CD14-positive monocyte (primary cell): ENCODE measurements around the gene UBE2J2. TPM values are rescaled to one million over a fixed set of nuclear protein-coding genes. Genes with fewer than 3 reads are reported as not detected.

Source experiments
- DNase-seq, 3 donors: peaks; one replicate each; pipeline ENCODE4 v3.0.0-alpha.2; 2011 to 2022
- H2AFZ ChIP-seq: 2 replicates; pipeline ENCODE4 v1.6.0; 2012; ENCODE audit warnings: mild to moderate bottlenecking, low read depth, low read length, inconsistent platforms; ENCODE audit not compliant: insufficient read depth, poor library complexity, severe bottlenecking
- H3K27ac ChIP-seq, 2 donors: 1 replicate in 1 of 2; 2 replicates in 1 of 2; pipeline ENCODE4 v1.5.1; 2012 to 2013; ENCODE audit warnings: low read length in 2 of 2, control low read depth in 1 of 2, inconsistent platforms in 1 of 2, low read depth in 1 of 2, mild to moderate bottlenecking in 1 of 2
- H3K27me3 ChIP-seq, 2 donors: one replicate each; pipeline versions ENCODE4 v1.6.0 to v1.6.1; 2011 to 2013; ENCODE audit warnings: low read length in 2 of 2; ENCODE audit not compliant: control insufficient read depth in 2 of 2, insufficient read depth in 2 of 2
- H3K36me3 ChIP-seq, 2 donors: replicated peaks in 1 of 2; 1 replicate in 1 of 2; 2 replicates in 1 of 2; pipeline versions ENCODE4 v1.5.1 to v1.6.1; 2012 to 2013; ENCODE audit warnings: low read length in 2 of 2, control low read depth in 1 of 2, inconsistent platforms in 1 of 2, mild to moderate bottlenecking in 1 of 2; ENCODE audit not compliant: insufficient read depth in 2 of 2, control insufficient read depth in 1 of 2
- H3K4me1 ChIP-seq, 2 donors: 1 replicate in 1 of 2; 2 replicates in 1 of 2; pipeline versions ENCODE4 v1.5.1 to v1.6.1; 2012 to 2013; ENCODE audit warnings: low read length in 2 of 2, control low read depth in 1 of 2, inconsistent platforms in 1 of 2, mild to moderate bottlenecking in 1 of 2, moderate library complexity in 1 of 2; ENCODE audit not compliant: insufficient read depth in 2 of 2, control insufficient read depth in 1 of 2
- H3K4me2 ChIP-seq: replicated peaks from 2 replicates; pipeline ENCODE3; 2012; ENCODE audit warnings: low read length, moderate library complexity, mild to moderate bottlenecking; ENCODE audit not compliant: poor library complexity, severe bottlenecking; ENCODE audit errors: extremely low read depth
- H3K4me3 ChIP-seq, 3 experiments: fragments of 200-600 bp in 1 of 3; sonication (generic) in 1 of 3; replicated peaks in 1 of 3; 1 replicate in 2 of 3; 2 replicates in 1 of 3; pipeline ENCODE4 v1.5.1; 2011 to 2013; ENCODE audit warnings: low read length in 3 of 3, mild to moderate bottlenecking in 3 of 3, control low read depth in 2 of 3, low read depth in 2 of 3, inconsistent platforms in 1 of 3, moderate library complexity in 1 of 3
- H3K79me2 ChIP-seq: 2 replicates; pipeline ENCODE4 v1.6.0; 2012; ENCODE audit warnings: mild to moderate bottlenecking, control low read depth, inconsistent platforms, low read length, moderate library complexity; ENCODE audit not compliant: insufficient read depth
- H3K9ac ChIP-seq: 2 replicates; pipeline ENCODE4 v1.6.0; 2017; ENCODE audit warnings: low read length, mild to moderate bottlenecking; ENCODE audit not compliant: insufficient read depth, poor library complexity, severe bottlenecking
- H3K9me3 ChIP-seq, 2 donors: replicated peaks in 1 of 2; 1 replicate in 1 of 2; 2 replicates in 1 of 2; pipeline versions ENCODE4 v1.5.1 to v1.6.1; 2012 to 2013; ENCODE audit warnings: low read length in 2 of 2, control low read depth in 1 of 2; ENCODE audit not compliant: control insufficient read depth in 1 of 2, insufficient read depth in 1 of 2
- H4K20me1 ChIP-seq: 2 replicates; pipeline ENCODE4 v1.6.0; 2012; ENCODE audit warnings: mild to moderate bottlenecking, low read length, control low read depth, moderate library complexity; ENCODE audit not compliant: insufficient read depth
- H3K27ac Mint-ChIP-seq, 7 donors: one replicate each; pipeline ENCODE4 v1.8.0; 2020; ENCODE audit warnings: mild to moderate bottlenecking in 7 of 7, mixed read lengths in 7 of 7, moderate library complexity in 6 of 7, inconsistent platforms in 2 of 7
- H3K27me3 Mint-ChIP-seq, 3 donors: one replicate each; pipeline ENCODE4 v1.8.0; 2021 to 2022; ENCODE audit warnings: low read depth in 3 of 3, mild to moderate bottlenecking in 3 of 3, mixed read lengths in 3 of 3, moderate library complexity in 3 of 3, inconsistent platforms in 1 of 3
- H3K36me3 Mint-ChIP-seq, 2 donors: one replicate each; pipeline ENCODE4 v1.8.0; 2020; ENCODE audit warnings: mixed read lengths in 2 of 2, inconsistent platforms in 1 of 2, mild to moderate bottlenecking in 1 of 2
- H3K4me1 Mint-ChIP-seq: one replicate; pipeline ENCODE4 v1.8.0; 2020; ENCODE audit warnings: mild to moderate bottlenecking, mixed read lengths
- H3K4me3 Mint-ChIP-seq, 2 donors: one replicate each; pipeline ENCODE4 v1.8.0; 2020; ENCODE audit warnings: mild to moderate bottlenecking in 2 of 2, mixed read lengths in 2 of 2, moderate library complexity in 1 of 2
- H3K9me3 Mint-ChIP-seq, 7 donors: one replicate each; pipeline ENCODE4 v1.8.0; 2020 to 2022; ENCODE audit warnings: mixed read lengths in 7 of 7, mild to moderate bottlenecking in 6 of 7, moderate library complexity in 6 of 7, inconsistent platforms in 2 of 7
- WGBS: methylation state at CpG from one replicate; pipeline ENCODE4 v1.1.5; 2013; ENCODE audit warnings: missing lambda C conversion rate; ENCODE audit not compliant: insufficient coverage; 5-methylcytosine and 5-hydroxymethylcytosine counted together
- intact Hi-C, 2 donors: fragments of 100-400 bp; cut with micrococcal nuclease; formaldehyde crosslinking; loops; one replicate each; pipeline versions ENCODE4 v1.15.0 to v1.15.1; 2023
- polyA plus RNA-seq, 3 donors: library from polyadenylated mRNA; depleted of rRNA in 1 of 3; unstranded in 2 of 3; stranded (reverse) in 1 of 3; fragments of 300-500 nt in 2 of 3; fragments of >200 nt in 1 of 3; fragmentation: Illumina TruSeq in 2 of 3; gene quantifications; 1 replicate in 2 of 3; 2 replicates in 1 of 3; pipeline ENCODE4 v1.2.3, GENCODE V29; 2012 to 2021
- TF ChIP-seq, protein P1 (sequence below): fragments of 200-600 bp; IDR thresholded peaks from one replicate; pipeline ENCODE4 v1.8.0; 2022; ENCODE audit warnings: antibody characterized with exemption, mild to moderate bottlenecking

Gene UBE2J2
- polyA plus RNA-seq, 3 donors = 36.5 to 83.2 (median 72.1) TPM

DNA sequence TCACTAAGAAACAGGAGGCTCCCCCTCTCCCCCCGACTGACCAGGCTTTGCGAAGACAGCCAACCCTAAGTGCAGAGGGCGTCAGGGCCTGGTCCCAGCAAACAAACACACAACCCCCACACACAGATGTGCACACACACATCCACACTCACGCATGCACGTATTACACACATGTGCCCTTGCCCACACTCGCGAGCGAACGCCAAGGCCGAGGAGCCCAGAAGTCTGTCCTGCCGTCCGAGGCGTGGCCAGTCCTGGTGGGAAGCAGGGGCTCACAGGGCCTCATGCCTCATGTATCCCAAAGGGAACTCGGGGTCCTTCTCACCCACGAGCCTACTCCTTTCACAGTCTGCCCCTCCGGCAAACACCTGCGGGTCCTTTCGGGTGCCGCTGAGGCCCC, 43.9 kb downstream of the UBE2J2 start:
- no peak for DNase-seq
- Histone ChIP-seq H3K79me2 (peaks cover 87% of the 10 kb centered on the region), H3K4me3 (no peak overlapping the region), H3K36me3 (peaks cover 44 to 49% of the 10 kb centered on the region in 2 donors), H4K20me1 (peaks cover 66% of the 10 kb centered on the region), H3K27me3 (no peaks in the 10 kb centered on the region), H2AFZ (no peak overlapping the region), H3K9me3 (no peaks in the 10 kb centered on the region), H3K27ac (no peak overlapping the region), H3K9ac (no peak overlapping the region), H3K4me1 (peaks cover 19 to 31% of the 10 kb centered on the region in 2 donors), H3K4me2 (no peak overlapping the region)
- Mint-ChIP-seq H3K4me3 (no peak overlapping the region), H3K27ac (peak overlapping the region in 2 of 7 donors; percentile 4 to 33), H3K27me3 (no peaks in the 10 kb centered on the region), H3K36me3 (peaks cover 38 to 62% of the 10 kb centered on the region in 2 donors), H3K4me1 (peaks cover 33% of the 10 kb centered on the region), H3K9me3 (peaks cover 0 to 3% (median 0%) of the 10 kb centered on the region in 7 donors)
- intact Hi-C loops = loop anchor here (2.0 to 10.0 kb wide), 3 partner anchors 112 to 195 kb away; partner anchors contain the start of gene C1orf159 (in 2 of the 2)
- 91% methylated on average over 19 of the region's 19 CpGs for WGBS
- TF ChIP-seq, protein P1, sequence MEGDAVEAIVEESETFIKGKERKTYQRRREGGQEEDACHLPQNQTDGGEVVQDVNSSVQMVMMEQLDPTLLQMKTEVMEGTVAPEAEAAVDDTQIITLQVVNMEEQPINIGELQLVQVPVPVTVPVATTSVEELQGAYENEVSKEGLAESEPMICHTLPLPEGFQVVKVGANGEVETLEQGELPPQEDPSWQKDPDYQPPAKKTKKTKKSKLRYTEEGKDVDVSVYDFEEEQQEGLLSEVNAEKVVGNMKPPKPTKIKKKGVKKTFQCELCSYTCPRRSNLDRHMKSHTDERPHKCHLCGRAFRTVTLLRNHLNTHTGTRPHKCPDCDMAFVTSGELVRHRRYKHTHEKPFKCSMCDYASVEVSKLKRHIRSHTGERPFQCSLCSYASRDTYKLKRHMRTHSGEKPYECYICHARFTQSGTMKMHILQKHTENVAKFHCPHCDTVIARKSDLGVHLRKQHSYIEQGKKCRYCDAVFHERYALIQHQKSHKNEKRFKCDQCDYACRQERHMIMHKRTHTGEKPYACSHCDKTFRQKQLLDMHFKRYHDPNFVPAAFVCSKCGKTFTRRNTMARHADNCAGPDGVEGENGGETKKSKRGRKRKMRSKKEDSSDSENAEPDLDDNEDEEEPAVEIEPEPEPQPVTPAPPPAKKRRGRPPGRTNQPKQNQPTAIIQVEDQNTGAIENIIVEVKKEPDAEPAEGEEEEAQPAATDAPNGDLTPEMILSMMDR = no peak

DNA sequence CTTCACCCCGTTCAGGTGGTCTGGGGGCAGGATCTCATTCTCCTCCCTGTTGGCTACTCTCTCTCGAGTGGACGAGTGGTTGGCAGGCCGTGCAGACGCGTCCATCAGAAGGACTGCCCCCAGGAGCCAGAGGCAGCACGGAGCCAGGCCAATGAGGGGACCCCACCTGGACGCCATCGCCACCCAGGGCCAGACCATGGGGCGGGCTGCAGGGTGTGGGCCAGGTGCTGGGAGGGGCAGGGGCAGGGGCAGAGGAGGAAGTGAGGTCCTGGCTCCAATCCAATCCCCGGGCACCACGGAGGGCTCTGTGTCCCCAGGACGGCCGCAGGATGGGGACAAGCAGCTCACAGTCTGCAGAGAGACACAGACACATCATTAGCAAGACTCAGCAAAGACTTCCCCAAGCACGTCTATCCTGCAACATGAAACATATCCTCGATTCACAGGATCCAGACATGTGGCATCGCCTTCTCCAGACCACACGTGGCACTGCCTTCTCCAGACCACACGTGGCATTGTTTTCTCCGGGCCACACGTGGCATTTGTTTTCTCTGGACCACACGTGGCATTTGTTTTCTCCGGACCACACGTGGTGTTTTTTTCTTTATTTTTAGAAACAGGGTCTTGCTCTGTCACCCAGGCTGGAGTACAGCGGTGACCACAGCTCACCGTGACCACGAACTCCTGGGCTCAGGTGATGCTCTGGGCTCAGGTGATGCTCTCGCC, 44.9 kb downstream of the UBE2J2 start:
- H3K9me3 Mint-ChIP-seq = peaks cover 0 to 3% (median 0%) of the 10 kb centered on the region in 7 donors
- no peak overlapping the region for H3K4me3 Mint-ChIP-seq
- Histone ChIP-seq H3K36me3 (peaks cover 48 to 59% of the 10 kb centered on the region in 2 donors), H3K79me2 (peaks cover 84% of the 10 kb centered on the region), H3K27me3 (no peaks in the 10 kb centered on the region), H4K20me1 (peaks cover 74% of the 10 kb centered on the region), H3K9ac (no peak overlapping the region), H2AFZ (no peak overlapping the region), H3K4me3 (no peak overlapping the region), H3K27ac (no peak overlapping the region), H3K4me2 (no peak overlapping the region), H3K4me1 (peaks cover 19 to 31% of the 10 kb centered on the region in 2 donors), H3K9me3 (no peaks in the 10 kb centered on the region)
- H3K36me3 Mint-ChIP-seq = peaks cover 34 to 59% of the 10 kb centered on the region in 2 donors
- H3K27ac Mint-ChIP-seq = peak overlapping the region in 1 of 7 donors; percentile 63
- TF ChIP-seq, protein P1 = no peak
- 90% methylated on average over 27 of the region's 28 CpGs for WGBS
- no peaks in the 10 kb centered on the region for H3K27me3 Mint-ChIP-seq
- DNase-seq = no peak
- peaks cover 25% of the 10 kb centered on the region for H3K4me1 Mint-ChIP-seq
- intact Hi-C loops = no loop called here
